Medulla oblongata (tissue), 1 donor: Measurements from ENCODE around the gene CCDC60.

Source experiments
- DNase-seq: peaks from one replicate; pipeline ENCODE4 v3.0.0-alpha.2; 2015; ENCODE audit errors: extremely low spot score

The CCDC60 gene

DNA sequence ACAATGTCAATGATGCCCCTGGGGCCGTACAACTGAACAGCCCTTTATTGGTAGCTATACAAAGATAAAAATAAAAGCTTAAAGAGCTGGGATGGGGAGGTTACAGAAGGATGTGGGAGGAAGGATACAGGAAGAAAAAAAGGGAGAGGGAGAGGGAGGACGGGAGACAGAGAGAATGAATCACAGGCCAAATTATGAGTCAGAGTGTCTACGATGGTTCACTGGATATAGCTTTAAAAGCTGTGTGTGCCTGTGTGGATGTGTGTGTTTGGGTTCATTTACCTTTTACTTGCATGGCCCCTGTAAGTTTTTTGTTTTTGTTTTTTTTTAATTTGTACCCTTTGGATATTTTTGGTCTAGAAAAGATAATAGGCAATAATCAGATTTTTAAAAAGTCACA is 111.9 kb downstream of the CCDC60 start:
- no peak for DNase-seq

- DNase-seq: no peak
These were observed 112.6 kb downstream of the CCDC60 start for GRCh38 chr12:119447126-119447525.

DNA sequence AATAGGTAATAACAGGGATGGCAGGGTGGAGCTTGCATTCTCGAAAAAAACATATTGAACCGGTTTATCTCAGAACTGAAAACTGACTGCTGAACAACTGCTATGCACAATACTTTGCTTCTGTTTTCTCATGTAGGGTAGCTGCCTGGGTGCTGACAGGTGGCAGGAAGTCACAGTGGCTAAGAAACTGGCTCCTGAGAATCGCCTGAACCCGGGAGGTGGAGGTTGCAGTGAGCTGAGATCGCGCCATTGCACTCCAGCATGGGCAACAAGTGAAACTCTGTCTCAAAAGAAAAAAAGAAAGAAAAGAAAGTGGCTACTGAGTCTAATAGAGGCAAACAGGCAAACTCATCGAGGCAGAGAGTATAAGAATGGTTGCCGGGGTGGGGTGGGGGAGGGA is 113.1 kb downstream of the CCDC60 start:
- no peak for DNase-seq

DNA sequence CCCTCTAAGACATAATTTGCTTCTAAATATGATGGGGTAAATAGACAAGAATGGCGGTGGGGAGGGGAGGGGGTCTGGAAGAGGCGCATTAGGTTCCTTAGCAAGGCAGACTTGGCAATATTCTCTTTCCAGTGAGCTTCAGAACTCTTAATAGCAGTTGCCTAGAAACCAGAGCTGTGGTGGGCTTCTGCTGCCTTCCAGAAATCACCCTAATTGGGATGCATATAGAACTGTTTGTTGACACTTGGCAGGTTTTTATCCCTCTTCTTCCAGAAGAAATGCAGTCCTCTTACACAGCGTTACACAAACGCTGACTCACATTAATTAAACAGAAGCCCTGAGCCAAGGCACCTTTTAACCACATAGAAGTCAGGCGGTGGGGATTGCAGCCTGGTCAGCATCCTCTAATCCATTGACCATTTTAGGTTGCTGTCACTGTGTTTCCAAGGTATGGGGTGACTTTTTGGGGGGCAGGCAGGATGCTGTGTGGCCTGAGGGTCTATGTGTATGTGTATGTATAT is 114.1 kb downstream of the CCDC60 start:
- DNase-seq: no peak

DNA sequence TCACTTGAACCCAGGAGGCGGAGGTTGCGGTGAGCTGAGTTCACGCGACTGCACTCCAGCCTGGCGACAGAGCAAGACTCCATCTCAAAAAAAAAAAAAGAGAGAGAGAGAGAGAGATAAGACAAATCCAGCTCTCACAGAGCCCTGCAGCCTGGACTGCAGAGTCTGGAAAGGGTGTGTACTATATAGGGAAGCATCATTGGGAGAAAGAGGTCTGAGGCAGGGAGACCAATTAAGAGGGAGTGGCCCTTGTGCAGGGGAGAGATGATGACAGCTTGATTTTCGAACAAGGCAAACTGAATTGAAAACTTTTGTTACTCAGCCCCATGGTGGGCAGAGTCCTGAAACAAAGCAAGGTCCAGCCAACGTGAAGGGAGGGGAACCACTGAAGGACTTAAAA is 116.2 kb downstream of the CCDC60 start:
- no peak for DNase-seq

GRCh38 chr12:119456824-119457223 is 122.3 kb downstream of the CCDC60 start:
- no peak for DNase-seq

DNA sequence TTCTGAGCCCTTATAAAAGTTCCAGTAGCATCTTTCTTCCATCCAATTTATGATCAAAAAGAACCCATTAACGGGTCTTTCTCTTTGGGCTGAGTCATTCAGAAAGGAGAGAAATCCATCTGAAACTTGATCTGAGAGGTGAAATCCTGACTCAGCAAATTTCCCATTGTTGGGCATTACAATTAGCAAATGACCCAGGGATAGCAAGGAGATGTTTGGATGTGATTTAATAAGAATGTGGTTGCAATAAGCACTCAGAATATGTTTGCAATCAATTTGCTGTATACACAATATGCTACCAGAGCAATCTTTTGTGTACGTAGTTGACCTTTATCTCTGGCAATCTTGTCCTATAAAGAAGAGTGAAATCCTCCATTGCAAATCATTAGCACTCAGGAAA is 122.7 kb downstream of the CCDC60 start:
- no peak for DNase-seq

DNA sequence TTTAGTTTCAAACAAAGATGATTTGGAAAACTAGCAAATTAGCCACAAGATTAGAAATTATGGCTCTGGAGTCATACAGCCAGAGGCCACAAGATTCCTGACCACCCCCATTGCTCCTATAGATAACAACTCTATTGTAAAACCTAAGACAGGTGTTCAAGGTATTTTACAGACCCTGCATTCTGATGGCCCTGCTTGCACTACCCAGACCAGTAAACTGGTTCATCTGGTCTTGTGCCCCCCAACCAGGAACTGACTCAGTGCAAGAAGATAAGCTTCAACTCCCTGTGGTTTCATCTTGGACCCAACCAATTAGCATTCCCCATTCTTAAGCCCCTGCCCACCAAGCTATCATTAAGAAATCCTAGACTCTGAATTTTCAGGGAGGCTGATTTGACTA is 125.0 kb downstream of the CCDC60 start:
- DNase-seq: no peak

DNA sequence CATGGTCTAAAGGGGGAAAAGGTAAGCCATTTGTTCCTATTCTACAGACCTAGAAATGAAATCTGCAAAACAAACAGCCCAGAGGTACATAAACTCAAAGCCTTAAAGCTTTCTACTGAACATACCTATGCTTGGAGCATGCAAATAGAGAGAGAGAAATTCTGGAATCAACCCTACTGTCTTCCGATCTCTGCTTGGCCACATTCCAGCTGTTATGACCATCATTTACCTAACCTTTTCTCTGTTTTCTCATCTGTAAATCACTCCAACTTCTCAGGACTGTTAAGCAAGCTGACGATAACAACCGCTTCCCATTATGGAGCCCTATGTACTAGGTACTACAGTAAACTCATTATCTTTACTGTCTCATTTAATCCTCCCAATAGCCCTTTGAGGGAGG is 126.3 kb downstream of the CCDC60 start:
- no peak for DNase-seq

DNA sequence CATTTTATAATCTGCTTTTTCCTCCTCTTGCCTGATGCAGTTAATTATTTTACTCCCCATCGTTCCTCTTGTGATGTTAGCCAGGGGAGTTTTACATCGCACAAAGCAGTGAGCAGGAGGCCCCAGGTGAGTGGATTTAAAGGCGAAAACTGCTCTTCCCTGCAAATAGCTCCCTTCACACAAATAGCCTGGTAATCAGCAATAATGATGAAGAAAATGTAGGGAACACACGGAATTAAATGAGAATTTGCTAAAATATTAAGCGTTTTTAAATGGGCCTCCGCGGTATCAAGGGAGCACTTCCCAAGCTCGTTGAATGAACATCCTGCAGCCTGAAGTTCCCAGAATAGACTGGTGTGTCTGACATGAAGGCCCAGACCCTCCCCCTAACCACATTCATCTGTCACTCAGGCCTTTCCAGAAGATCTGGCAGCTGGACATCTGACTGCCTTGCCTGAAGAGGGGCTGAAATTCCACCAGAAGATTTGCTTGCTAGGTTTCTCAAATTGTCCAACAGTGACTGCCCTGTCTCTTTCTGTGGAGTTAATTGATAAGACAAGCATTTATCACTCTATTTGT is 127.2 kb downstream of the CCDC60 start:
- no peak for DNase-seq

- no peak for DNase-seq
These were observed 128.8 kb downstream of the CCDC60 start for GRCh38 chr12:119463211-119463926.

DNA sequence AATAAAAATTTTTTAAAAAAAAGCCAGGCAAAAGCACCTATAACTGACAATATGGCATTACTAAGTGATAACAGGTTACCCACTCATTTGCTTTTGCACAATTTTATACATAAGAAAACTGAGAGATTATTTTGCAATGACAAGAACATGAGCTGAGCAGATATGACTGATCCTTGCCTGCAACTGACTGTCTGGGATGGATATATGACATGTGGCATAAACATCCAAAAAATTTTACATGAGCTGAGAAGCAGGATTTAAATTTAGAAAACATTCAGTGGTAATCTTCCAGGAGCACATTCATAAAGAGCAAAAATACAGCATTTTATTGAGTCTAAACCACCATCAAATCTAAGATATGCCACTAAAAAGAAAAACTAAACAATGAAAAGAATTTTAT is 133.8 kb downstream of the CCDC60 start:
- no peak for DNase-seq

DNA sequence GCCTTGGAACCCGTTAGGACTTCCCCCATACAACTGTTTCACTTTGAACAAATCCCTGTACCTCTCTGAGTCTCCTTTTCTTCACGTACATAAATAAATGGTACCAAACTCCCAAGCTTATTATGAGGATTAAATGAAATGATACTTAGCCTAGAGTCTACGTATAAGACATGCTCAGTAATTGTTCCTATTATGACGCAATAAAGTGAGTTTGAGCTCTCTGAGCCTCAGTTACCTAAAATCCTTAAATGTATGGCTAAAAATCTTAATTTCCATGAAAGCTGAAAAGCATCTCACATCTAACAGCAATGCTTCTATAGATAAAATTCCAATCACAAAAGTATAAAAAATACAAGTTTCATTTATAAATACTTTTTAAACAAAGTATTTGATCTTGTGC is 141.1 kb downstream of the CCDC60 start:
- DNase-seq: no peak

DNA sequence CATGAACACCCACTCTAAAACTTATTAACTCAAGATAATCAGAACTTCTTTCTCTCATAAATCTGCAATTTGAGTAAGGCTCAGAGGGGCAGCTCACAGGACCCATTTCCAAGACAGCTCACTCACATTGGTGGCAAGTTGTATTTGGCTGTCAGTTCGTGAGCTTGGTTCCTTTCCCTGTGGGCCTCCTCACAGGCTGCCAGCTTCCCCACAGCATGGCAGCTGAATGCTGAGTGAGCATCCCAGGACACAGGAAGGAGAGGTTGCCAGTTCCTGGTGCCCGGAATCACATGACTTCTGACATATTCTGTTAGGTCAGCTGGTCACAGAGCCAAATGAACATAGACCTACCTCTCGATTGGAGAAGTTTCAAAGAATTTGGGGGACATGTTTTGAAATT is 142.4 kb downstream of the CCDC60 start:
- DNase-seq: no peak

DNA sequence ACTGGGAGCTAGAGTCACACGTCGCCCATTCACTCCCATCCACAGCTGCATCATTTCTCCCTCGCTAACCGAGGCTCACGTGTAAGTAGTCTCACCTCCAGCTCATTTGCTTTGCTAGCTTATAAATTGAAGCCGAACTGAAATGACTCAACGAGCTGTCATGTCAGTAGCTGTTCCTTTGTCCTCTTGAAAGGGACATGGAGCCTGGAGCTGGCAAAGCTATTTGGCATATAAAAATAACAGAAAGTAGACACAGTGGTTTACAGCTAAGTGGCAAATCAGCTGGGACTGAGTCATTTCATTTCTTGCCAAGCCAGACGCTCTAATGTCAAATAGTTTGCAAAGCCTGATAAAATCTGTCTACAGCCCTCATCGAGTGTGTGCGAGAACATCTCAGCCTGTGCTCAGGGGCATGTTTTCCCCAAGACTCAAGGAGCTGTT is 144.6 kb downstream of the CCDC60 start:
- no peak for DNase-seq

DNA sequence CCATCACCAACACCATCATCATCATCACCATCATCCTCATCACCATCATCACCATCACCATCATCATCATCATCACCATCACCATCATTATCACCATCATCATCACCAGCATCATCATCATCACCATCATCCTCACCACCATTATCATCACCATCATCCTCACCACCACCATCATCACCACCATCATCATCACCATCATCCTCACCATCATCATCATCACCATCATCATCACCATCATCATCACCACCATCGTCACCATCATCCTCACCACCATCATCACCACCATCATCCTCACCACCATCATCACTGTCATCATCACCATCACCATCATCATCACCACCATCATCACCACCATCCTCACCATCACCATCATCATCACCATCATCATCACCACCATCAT is 146.0 kb downstream of the CCDC60 start:
- no peak for DNase-seq

GRCh38 chr12:119486599-119487154 is 152.1 kb downstream of the CCDC60 start:
- DNase-seq: no peak

DNA sequence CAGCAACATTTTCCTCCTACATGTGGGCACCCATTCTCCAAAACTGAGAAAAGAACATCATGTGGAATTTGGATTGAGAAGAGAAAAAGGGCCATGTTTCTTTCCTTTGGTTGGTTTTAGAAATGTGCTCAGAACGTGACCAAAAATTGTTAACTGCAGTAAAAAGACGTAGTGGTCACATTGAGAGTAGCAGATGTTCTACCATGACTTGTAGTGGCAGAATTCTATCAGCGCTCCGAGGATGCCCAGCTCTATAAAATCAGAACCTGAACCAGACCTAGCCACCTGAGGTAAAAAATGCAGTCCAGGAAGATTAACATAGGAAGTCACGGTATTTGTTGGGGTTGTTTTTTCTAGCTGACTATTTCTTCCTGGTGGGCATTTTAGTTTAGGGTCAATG is 157.3 kb downstream of the CCDC60 start:
- DNase-seq: no peak

DNA sequence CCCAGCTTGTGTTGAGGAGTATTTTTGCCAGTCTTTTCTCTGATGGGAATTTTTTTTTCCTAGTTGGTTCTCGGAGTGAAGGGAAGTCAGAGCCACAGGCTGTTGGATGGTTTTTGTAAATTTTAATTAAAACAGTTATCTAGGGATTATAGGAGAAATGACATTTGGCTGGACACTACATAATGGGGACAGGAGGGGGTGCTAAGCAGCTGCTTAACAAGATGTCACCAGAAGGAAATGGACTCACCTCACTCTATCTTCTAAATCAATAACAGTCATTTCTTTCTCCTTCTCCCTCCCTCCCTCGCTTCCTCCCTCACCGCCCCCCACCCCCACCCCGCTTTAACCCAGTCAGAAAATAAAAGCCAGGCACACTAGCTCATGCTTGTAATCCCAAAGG is 165.7 kb downstream of the CCDC60 start:
- no peak for DNase-seq

DNA sequence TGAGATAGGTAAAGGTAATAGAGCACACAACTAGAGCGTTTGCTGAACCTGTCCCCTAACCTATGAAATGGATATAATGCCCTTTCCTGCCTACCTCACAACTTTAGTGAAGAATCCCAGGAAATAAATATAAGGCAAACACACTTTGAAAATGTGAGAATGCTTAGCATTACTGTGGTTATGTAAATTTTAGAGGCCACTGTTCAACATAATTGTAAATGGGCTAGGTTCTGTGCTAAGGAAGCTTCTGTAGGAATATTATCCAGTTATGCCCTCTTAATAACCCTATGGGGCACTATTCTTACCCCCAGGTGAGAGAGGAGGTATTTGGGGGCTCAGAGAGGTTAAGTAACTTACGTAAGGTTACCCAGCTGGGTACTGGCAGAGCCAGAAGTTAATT is 166.5 kb downstream of the CCDC60 start:
- DNase-seq: no peak

DNA sequence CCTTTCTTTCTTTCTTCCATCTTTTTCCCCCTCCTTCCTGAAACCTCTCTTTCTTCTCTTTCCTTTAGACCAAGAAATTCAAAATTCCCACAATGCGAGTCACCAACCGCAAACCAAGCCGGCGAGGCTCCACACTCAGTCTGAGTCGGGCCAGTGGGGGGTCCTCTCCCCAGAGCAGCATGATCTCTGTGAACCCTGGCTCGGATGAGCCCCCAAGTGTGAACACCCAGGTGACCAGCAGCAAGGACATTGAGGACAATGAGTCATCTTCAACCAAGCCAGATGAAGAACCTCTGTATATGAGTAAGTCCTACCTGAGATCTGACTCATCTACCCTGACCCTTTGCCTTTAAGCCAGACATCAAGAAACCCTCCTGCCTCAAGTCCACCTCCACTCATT is 170.5 kb downstream of the CCDC60 start:
- DNase-seq: no peak

GRCh38 chr12:119512772-119513497 is 178.4 kb downstream of the CCDC60 start:
- no peak for DNase-seq

DNA sequence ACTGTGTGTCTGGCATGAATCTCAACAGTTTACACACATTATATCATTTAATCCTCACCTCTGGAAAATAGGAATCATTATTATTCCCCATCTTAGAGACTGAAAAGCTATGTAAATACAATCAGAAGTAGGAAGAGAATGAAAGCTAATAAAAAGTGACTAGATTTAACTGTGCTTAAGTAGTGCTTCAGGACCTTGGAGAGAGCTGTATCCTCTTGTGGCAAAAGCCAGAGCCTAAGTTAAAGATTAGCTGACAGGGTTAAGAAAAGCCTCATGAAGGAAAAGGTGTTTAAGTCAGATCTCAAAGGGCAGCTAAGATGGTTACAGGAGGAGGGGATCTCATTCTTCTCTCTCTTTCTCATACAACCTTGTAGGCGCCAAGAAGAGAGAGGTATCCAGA is 193.7 kb downstream of the CCDC60 start:
- DNase-seq: no peak
